A673 (cell line): ENCODE measurements around the gene HES5. TPM values are rescaled to one million over a fixed set of nuclear protein-coding genes. Genes with fewer than 3 reads are reported as not detected.

Experiments used
- BruUV-seq: library from RNA; stranded (reverse); fragments of 400-500 nt; replicated peaks from 2 replicates; lab custom pipeline; 2021; lab: Mats Ljungman, UMichigan
- CTCF ChIA-PET: fragments of 300-600 bp; sonication (Branson Sonifier 250); formaldehyde crosslinking; loops from one replicate; lab custom pipeline; 2022; ENCODE audit warnings: antibody characterized with exemption; lab: Charles Lee
- POLR2A ChIA-PET: fragments of 300-600 bp; sonication (Branson Sonifier 250); formaldehyde crosslinking; loops from one replicate; lab custom pipeline; 2022; ENCODE audit warnings: antibody characterized with exemption; ENCODE audit not compliant: low non-redundant PET; lab: Charles Lee
- DNase-seq: peaks from one replicate; pipeline ENCODE4 v3.0.0-alpha.2; 2015; ENCODE audit warnings: low spot score
- H3K27ac ChIP-seq: fragments of 200-600 bp; sonication (generic); 2 replicates; pipeline ENCODE4 v1.5.1; 2016; ENCODE audit warnings: mixed run types, low read depth, mild to moderate bottlenecking, mixed read lengths, antibody characterized with exemption, low read length; ENCODE audit not compliant: poor library complexity, severe bottlenecking
- H3K27me3 ChIP-seq: fragments of 200-600 bp; sonication (generic); replicated peaks from 2 replicates; pipeline ENCODE4 v1.6.1; 2017; ENCODE audit warnings: mixed run types, low read depth, mild to moderate bottlenecking, mixed read lengths, antibody characterized with exemption, low read length; ENCODE audit not compliant: insufficient read depth, poor library complexity
- H3K36me3 ChIP-seq: fragments of 200-600 bp; sonication (generic); 2 replicates; pipeline ENCODE4 v1.6.1; 2016; ENCODE audit warnings: mixed run types, mild to moderate bottlenecking, mixed read lengths, antibody characterized with exemption, low read length; ENCODE audit not compliant: insufficient read depth, poor library complexity, severe bottlenecking
- H3K4me1 ChIP-seq: fragments of 200-600 bp; sonication (generic); 2 replicates; pipeline ENCODE4 v1.6.1; 2017; ENCODE audit warnings: mixed run types, mild to moderate bottlenecking, mixed read lengths, antibody characterized with exemption, low read length; ENCODE audit not compliant: insufficient read depth, poor library complexity, severe bottlenecking
- H3K4me3 ChIP-seq: fragments of 200-600 bp; sonication (generic); 2 replicates; pipeline ENCODE4 v1.5.1; 2016; ENCODE audit warnings: low read depth, mixed run types, mild to moderate bottlenecking, mixed read lengths, low read length; ENCODE audit not compliant: poor library complexity, severe bottlenecking
- H3K9me3 ChIP-seq: fragments of 200-600 bp; sonication (generic); 2 replicates; pipeline ENCODE4 v1.6.1; 2016; ENCODE audit warnings: mixed run types, low read depth, mild to moderate bottlenecking, mixed read lengths, antibody characterized with exemption, low read length; ENCODE audit not compliant: poor library complexity, severe bottlenecking
- CTCF ChIP-seq: fragments of 300-800, 200-600 bp; sonication (generic); conservative IDR thresholded peaks from 2 replicates; pipeline ENCODE4 v1.5.1; 2017; ENCODE audit warnings: low read depth, mild to moderate bottlenecking, antibody characterized with exemption, low read length, moderate library complexity, mixed read lengths
- EZH2 ChIP-seq: fragments of 200-600 bp; sonication (generic); IDR thresholded peaks from 2 replicates; pipeline ENCODE4 v1.6.1; 2017; ENCODE audit warnings: borderline replicate concordance, low read depth, mild to moderate bottlenecking, mixed read lengths, antibody characterized with exemption, low read length; ENCODE audit not compliant: poor library complexity, severe bottlenecking
- intact Hi-C: fragments of 100-400 bp; cut with micrococcal nuclease; formaldehyde crosslinking; loops from one replicate; pipeline ENCODE4 v1.10.0; 2022; ENCODE audit not compliant: unreplicated experiment
- total RNA-seq: library from RNA; stranded (reverse); gene quantifications from 2 replicates; pipeline ENCODE4 v1.2.3, GENCODE V29; 2021

HES5 gene
- total RNA-seq, 1 experiment from 2014 or later, result not detected

DNA sequence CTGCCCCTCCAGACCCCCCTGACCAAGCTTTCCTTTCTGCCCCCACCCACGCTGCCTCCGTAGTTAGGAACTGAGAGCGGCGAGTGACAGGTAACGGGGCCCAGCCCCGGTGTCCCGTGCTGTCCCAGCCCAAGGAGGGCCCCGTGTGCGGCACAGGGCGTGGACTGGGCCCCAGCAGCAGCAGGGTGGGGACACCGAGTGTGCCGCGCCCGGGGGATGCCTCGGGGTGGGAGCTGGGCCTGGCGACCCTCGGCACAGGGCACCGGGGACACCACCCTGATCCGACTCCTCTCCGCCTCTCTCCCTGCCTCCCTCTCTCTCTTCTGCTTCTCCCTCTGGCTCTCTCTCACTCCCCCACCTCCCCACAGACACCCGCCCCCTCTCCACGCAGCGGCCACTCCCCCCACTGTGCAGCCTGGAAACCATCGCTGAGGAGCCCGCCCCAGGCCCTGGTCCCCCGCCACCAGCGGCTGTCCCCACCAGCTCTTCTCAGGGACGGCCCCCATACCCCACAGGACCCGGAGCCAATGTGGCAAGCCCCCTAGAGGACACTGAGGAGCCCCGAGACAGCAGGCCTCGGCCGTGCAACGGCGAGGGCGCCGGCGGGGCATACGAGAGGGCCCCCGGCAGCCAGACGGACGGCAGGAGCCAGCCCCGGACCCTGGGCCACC, 26.4 kb downstream of the HES5 start:
- ChIA-PET POLR2A (no interaction called here), CTCF (no interaction called here)
- no peak for DNase-seq
- H3K4me1 ChIP-seq, result no peaks in the 10 kb centered on the region
- H3K27me3 ChIP-seq, result no peaks in the 10 kb centered on the region
- intact Hi-C loops, result no loop called here
- no peaks in the 10 kb centered on the region for H3K9me3 ChIP-seq
- H3K27ac ChIP-seq, result no peak overlapping the region
- BruUV-seq, result no TSS peak
- no peak overlapping the region for H3K4me3 ChIP-seq
- no peaks in the 10 kb centered on the region for H3K36me3 ChIP-seq
- TF ChIP-seq CTCF (0 out of 2 replicates have a peak, but pooled peaks have one; percentile 19), EZH2 (no peak)

- CTCF ChIA-PET, result interaction anchor here (0.5 kb wide), 1 partner anchor 88 kb away, joined by 11 read pairs; no protein-coding TSS in a partner anchor
- POLR2A ChIA-PET, result no interaction called here
- H3K27me3 ChIP-seq, result no peaks in the 10 kb centered on the region
- intact Hi-C loops, result no loop called here
- no TSS peak for BruUV-seq
- no peaks in the 10 kb centered on the region for H3K4me1 ChIP-seq
- TF ChIP-seq CTCF (no peak), EZH2 (no peak)
- H3K4me3 ChIP-seq, result no peak overlapping the region
- no peak for DNase-seq
- H3K36me3 ChIP-seq, result no peaks in the 10 kb centered on the region
- no peaks in the 10 kb centered on the region for H3K9me3 ChIP-seq
- no peak overlapping the region for H3K27ac ChIP-seq
Observed at GRCh38 chr1:2502661-2503553, 27.2 kb downstream of the HES5 start.

- H3K9me3 ChIP-seq, result no peaks in the 10 kb centered on the region
- TF ChIP-seq EZH2 (no peak), CTCF (no peak)
- ChIA-PET POLR2A (no interaction called here), CTCF (no interaction called here)
- intact Hi-C loops, result no loop called here
- H3K36me3 ChIP-seq, result no peaks in the 10 kb centered on the region
- H3K4me1 ChIP-seq, result no peaks in the 10 kb centered on the region
- no peak overlapping the region for H3K4me3 ChIP-seq
- DNase-seq, result no peak
- H3K27me3 ChIP-seq, result no peaks in the 10 kb centered on the region
- BruUV-seq, result no TSS peak
- H3K27ac ChIP-seq, result no peak overlapping the region
Observed at GRCh38 chr1:2502210-2502609, 27.9 kb downstream of the HES5 start.
